Natural killer cell treated with Interleukin-12 subunit alpha and Interleukin-12 subunit beta and Interleukin-15 and Interleukin-18, amount 100 ng/mL, for 72 hours (primary cell): ENCODE data around the gene DEPDC5. TPM values are rescaled to one million over a fixed set of nuclear protein-coding genes. Genes with fewer than 3 reads are reported as not detected.

Experiments
- ATAC-seq, 2 donors: fragments of 150-1000 bp; cut with Tn5 transposase in 1 of 2; sonication (Bioruptor Pico), chemical (Tn5 transposase) in 1 of 2; 2 replicates each; pipeline ENCODE4 v1.10.0; 2021
- DNase-seq: peaks from one replicate; pipeline ENCODE4 v3.0.0; 2022; ENCODE audit warnings: low spot score
- H3K27ac Mint-ChIP-seq, 2 donors: 1 replicate in 1 of 2; 2 replicates in 1 of 2; pipeline ENCODE4 v1.8.0; 2022; ENCODE audit warnings: mixed read lengths in 2 of 2, mild to moderate bottlenecking in 1 of 2, moderate library complexity in 1 of 2
- H3K27me3 Mint-ChIP-seq, 2 donors: 1 replicate in 1 of 2; 2 replicates in 1 of 2; pipeline ENCODE4 v1.8.0; 2022; ENCODE audit warnings: mixed read lengths in 2 of 2
- H3K36me3 Mint-ChIP-seq: one replicate; pipeline ENCODE4 v1.8.0; 2022; ENCODE audit warnings: mixed read lengths
- H3K4me1 Mint-ChIP-seq, 2 donors: 1 replicate in 1 of 2; 2 replicates in 1 of 2; pipeline ENCODE4 v1.8.0; 2022; ENCODE audit warnings: low read depth in 2 of 2, mixed read lengths in 2 of 2, mild to moderate bottlenecking in 1 of 2
- H3K4me3 Mint-ChIP-seq: one replicate; pipeline ENCODE4 v1.8.0; 2022; ENCODE audit warnings: mixed read lengths
- H3K9me3 Mint-ChIP-seq: 2 replicates; pipeline ENCODE4 v1.8.0; 2022; ENCODE audit warnings: mixed read lengths
- total RNA-seq, 2 donors: library from RNA; stranded (reverse); gene quantifications; one replicate each; pipeline ENCODE4 v1.2.3, GENCODE V29; 2022

The DEPDC5 gene
- total RNA-seq, 2 donors from 2014 or later = 33.8 to 69.3 TPM

GRCh38 chr22:31926969-31927368 lies 173.2 kb downstream of the DEPDC5 start:
- peak in 1 of 2 donors; percentile 35 for ATAC-seq
- H3K4me3 Mint-ChIP-seq = no peak overlapping the region
- no peak for DNase-seq
- H3K27ac Mint-ChIP-seq = no peak overlapping the region
- H3K36me3 Mint-ChIP-seq = no peaks in the 10 kb centered on the region
- no peaks in the 10 kb centered on the region for H3K9me3 Mint-ChIP-seq
- no peaks in the 10 kb centered on the region for H3K4me1 Mint-ChIP-seq
- H3K27me3 Mint-ChIP-seq = peaks cover 14 to 18% of the 10 kb centered on the region in 2 donors

GRCh38 chr22:31927562-31927961 lies 173.7 kb downstream of the DEPDC5 start:
- H3K36me3 Mint-ChIP-seq = no peaks in the 10 kb centered on the region
- H3K27ac Mint-ChIP-seq = no peak overlapping the region
- H3K27me3 Mint-ChIP-seq = peaks cover 14 to 17% of the 10 kb centered on the region in 2 donors
- ATAC-seq (no peak), DNase-seq (no peak)
- H3K4me1 Mint-ChIP-seq = no peaks in the 10 kb centered on the region
- no peak overlapping the region for H3K4me3 Mint-ChIP-seq
- no peaks in the 10 kb centered on the region for H3K9me3 Mint-ChIP-seq

DNA sequence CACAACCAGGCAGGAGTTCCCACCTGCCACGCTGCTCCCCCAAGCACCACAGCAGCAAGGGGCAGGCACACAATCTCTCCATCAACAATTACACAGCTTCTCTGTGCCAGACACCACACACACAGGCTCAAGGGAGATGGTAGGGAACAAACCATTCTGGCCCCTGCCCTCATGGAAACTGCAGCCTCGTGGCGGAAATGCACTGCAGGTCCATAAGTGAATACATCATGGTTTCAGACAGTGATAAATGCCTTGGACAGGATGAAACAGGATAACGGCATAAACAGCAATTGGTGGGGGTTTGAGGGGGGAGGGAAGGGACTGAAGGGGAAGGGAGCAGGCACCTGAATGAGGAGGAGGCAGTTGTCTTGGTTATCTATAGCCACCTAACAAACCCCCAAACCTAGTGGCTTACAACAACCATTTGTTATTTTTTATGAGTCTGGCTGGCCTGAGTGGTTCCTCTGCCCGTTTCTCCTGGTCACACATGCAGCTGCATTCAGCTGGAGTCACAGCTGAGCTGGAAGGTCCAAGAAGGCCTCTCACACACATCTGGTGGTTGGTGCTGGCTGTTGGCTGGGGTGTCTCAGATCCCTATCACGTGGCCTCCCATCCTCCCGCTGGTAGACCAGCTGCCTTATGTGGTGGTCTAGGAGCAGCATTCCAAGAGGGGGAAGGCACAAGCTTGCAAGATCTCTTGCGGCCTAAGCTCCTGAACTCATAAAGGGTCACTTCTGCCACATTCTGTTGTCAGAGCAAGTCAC lies 175.5 kb downstream of the DEPDC5 start:
- no peaks in the 10 kb centered on the region for H3K4me1 Mint-ChIP-seq
- H3K27ac Mint-ChIP-seq = no peak overlapping the region
- H3K9me3 Mint-ChIP-seq = no peaks in the 10 kb centered on the region
- H3K36me3 Mint-ChIP-seq = no peaks in the 10 kb centered on the region
- peaks cover 14 to 16% of the 10 kb centered on the region in 2 donors for H3K27me3 Mint-ChIP-seq
- H3K4me3 Mint-ChIP-seq = no peak overlapping the region
- DNase-seq (no peak), ATAC-seq (peak in 1 of 2 donors; percentile 40)

DNA sequence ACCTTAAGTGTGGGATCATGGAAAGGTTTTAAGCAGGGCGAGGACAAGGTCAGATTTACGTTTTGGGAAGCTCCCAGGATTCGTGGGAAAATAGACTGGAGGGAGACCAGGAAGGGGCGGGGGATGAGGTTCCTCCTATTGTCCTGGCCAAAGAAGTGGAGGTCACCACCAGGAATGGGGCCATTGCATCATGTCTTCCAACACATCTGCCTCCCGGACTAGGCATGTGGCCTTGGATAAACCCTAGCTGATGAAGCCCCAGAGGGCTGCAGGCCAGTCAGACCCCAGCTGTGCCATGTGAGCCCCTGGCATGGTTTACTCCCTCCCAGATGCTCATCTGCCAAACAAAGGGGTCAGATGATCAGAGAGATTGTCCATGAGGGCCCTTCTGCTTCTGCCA lies 179.0 kb downstream of the DEPDC5 start:
- no peak for ATAC-seq
- DNase-seq = no peak
- H3K4me3 Mint-ChIP-seq = no peak overlapping the region
- no peaks in the 10 kb centered on the region for H3K36me3 Mint-ChIP-seq
- H3K27ac Mint-ChIP-seq = no peak overlapping the region
- peaks cover 0 to 8% of the 10 kb centered on the region in 2 donors for H3K27me3 Mint-ChIP-seq
- no peaks in the 10 kb centered on the region for H3K9me3 Mint-ChIP-seq
- no peaks in the 10 kb centered on the region for H3K4me1 Mint-ChIP-seq

DNA sequence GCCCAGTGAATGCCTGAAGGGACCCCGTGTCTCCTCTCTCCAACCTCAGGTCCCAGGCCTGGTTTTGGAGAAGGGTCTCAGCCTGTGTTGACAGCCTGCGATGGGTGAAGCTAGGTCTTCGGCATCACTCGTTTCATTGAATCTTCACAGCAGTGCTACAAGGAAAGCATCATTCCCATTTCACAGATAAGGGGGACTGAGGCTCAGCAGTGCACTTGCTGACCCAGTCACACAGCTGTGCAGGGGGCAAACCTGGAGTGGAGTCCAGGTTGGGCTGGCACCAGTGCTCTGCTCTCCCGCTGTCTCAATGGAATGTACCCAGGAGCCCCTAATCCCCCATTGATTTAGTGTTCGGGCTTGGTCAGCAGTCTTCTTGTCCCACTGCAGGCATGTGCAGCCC lies 179.6 kb downstream of the DEPDC5 start:
- Mint-ChIP-seq H3K9me3 (no peaks in the 10 kb centered on the region), H3K4me3 (no peak overlapping the region), H3K27ac (no peak overlapping the region), H3K4me1 (no peaks in the 10 kb centered on the region), H3K27me3 (peaks cover 0 to 8% of the 10 kb centered on the region in 2 donors), H3K36me3 (no peaks in the 10 kb centered on the region)
- ATAC-seq (no peak), DNase-seq (no peak)

- no peak overlapping the region for H3K4me3 Mint-ChIP-seq
- no peaks in the 10 kb centered on the region for H3K9me3 Mint-ChIP-seq
- H3K27ac Mint-ChIP-seq = no peak overlapping the region
- no peaks in the 10 kb centered on the region for H3K4me1 Mint-ChIP-seq
- no peaks in the 10 kb centered on the region for H3K36me3 Mint-ChIP-seq
- ATAC-seq (no peak), DNase-seq (no peak)
- peaks cover 0 to 7% of the 10 kb centered on the region in 2 donors for H3K27me3 Mint-ChIP-seq
These were observed 180.1 kb downstream of the DEPDC5 start for GRCh38 chr22:31933816-31934482.

- ATAC-seq (no peak), DNase-seq (no peak)
- Mint-ChIP-seq H3K27me3 (peaks cover 0 to 4% of the 10 kb centered on the region in 2 donors), H3K9me3 (no peaks in the 10 kb centered on the region), H3K27ac (no peak overlapping the region), H3K4me1 (no peaks in the 10 kb centered on the region), H3K36me3 (no peaks in the 10 kb centered on the region), H3K4me3 (no peak overlapping the region)
These were observed 182.3 kb downstream of the DEPDC5 start for GRCh38 chr22:31935961-31936635.

DNA sequence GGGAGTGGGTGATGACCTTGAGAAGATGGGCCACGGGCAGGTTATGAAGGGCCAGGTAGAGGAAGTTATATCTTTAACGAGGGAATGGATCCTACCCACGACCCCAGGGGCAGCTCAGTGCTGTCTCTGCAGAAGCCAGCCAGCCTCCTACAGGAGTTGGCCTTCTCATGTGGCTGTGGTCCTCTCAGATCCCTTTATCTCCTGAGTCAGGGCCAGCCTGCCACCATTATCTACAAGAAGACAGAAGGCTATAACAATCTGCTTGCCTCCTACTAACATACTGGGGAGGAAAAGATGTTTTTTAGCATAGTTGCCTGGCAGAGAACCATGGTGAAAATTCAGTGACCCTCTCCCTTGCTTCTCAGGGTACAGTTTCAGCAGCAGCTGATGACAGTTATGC lies 183.5 kb downstream of the DEPDC5 start:
- H3K4me1 Mint-ChIP-seq = peaks cover 0 to 4% of the 10 kb centered on the region in 2 donors
- H3K4me3 Mint-ChIP-seq = no peak overlapping the region
- no peaks in the 10 kb centered on the region for H3K9me3 Mint-ChIP-seq
- H3K36me3 Mint-ChIP-seq = no peaks in the 10 kb centered on the region
- H3K27ac Mint-ChIP-seq = no peak overlapping the region
- no peak for DNase-seq
- ATAC-seq = no peak
- H3K27me3 Mint-ChIP-seq = peaks cover 0 to 2% of the 10 kb centered on the region in 2 donors

- Mint-ChIP-seq H3K36me3 (no peaks in the 10 kb centered on the region), H3K4me3 (no peak overlapping the region), H3K27me3 (peaks cover 0 to 2% of the 10 kb centered on the region in 2 donors)
These were observed 184.5 kb downstream of the DEPDC5 start for GRCh38 chr22:31938296-31938695.

DNA sequence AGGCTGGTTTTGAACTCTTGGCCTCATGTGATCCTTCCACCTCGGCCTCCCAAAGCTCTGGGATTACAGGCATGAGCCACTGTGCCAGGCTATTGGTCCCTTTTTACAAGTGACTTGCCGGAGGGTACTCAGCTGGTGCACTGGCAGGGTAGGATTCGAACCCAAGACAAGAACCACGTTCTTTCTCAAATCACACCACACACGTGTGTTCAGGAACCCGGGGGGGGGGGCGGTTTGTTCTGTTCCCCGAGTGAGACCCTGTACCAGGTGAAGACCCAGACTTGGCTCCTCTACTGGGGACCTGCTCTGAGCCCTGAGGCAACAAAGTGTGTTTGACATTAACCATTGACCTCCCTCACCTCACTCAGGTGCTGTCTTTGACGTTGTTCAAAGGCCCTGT lies 186.7 kb downstream of the DEPDC5 start:
- H3K27ac Mint-ChIP-seq = no peak overlapping the region

More at GRCh38 chr22:31938296-31938695, 184.5 kb downstream of the DEPDC5 start:
- Mint-ChIP-seq H3K4me1 (peaks cover 0 to 7% of the 10 kb centered on the region in 2 donors), H3K27ac (no peak overlapping the region), H3K9me3 (no peaks in the 10 kb centered on the region)
- no peak for DNase-seq
- ATAC-seq = no peak

GRCh38 chr22:31942091-31942490 lies 188.3 kb downstream of the DEPDC5 start:
- peak overlapping the region; percentile 8 to 80 for H3K27ac Mint-ChIP-seq
- H3K27me3 Mint-ChIP-seq = no peaks in the 10 kb centered on the region
- DNase-seq (no peak), ATAC-seq (no peak)
- peaks cover under 1% of the 10 kb centered on the region for H3K36me3 Mint-ChIP-seq
- no peaks in the 10 kb centered on the region for H3K9me3 Mint-ChIP-seq
- H3K4me1 Mint-ChIP-seq = peaks cover 2 to 12% of the 10 kb centered on the region in 2 donors
- H3K4me3 Mint-ChIP-seq = peak overlapping the region; percentile 36

More for the DNA sequence above, 186.7 kb downstream of the DEPDC5 start:
- Mint-ChIP-seq H3K9me3 (no peaks in the 10 kb centered on the region), H3K4me3 (no peak overlapping the region), H3K4me1 (peaks cover 0 to 10% of the 10 kb centered on the region in 2 donors), H3K36me3 (no peaks in the 10 kb centered on the region), H3K27me3 (no peaks in the 10 kb centered on the region)
- ATAC-seq (no peak), DNase-seq (no peak)

DNA sequence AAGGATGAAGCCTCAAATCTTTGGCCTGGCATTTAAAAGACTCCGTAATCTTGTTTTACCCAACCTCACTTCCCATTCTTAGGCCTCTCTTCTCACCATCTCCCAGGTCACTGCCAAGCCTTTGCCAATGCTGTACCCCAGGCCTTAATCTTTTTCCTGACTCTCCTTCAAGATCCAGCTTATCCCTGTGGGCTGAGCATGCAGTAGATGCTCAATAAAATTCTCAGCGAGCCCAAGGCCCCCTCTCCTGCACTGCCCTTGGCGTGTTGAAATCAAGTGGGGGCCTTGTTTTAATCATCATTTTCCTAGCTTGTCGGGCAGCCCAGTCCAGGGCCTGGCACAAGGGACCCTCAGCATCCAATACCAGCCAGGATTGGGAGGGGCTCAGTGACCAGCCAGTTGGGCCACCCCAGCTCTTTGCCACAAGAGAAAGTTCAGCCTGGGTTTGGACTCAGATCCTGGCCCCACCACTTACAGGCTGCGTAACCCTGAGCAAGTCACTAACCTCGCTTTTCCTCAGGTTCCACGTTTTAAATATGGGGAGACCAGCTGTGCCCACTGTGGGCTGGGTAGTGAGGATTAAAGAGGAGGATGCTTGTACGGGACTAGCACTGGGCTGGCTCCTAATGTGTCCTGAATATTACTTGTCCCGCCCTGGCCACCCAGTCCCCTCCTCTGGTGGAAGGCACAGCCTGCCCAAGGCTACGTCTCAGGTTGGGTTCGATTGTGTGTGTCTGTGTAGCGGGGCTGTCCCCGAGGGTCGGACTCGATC lies 189.6 kb downstream of the DEPDC5 start:
- no peak for ATAC-seq
- Mint-ChIP-seq H3K27ac (peak overlapping the region; percentile 80 to 91), H3K36me3 (peaks cover 6% of the 10 kb centered on the region), H3K9me3 (no peaks in the 10 kb centered on the region), H3K4me1 (peaks cover 13 to 15% of the 10 kb centered on the region in 2 donors), H3K27me3 (no peaks in the 10 kb centered on the region), H3K4me3 (peak overlapping the region; percentile 89)
- DNase-seq = no peak

- H3K27me3 Mint-ChIP-seq = no peaks in the 10 kb centered on the region
- DNase-seq = peak; percentile 96
- H3K4me1 Mint-ChIP-seq = peaks cover 13 to 15% of the 10 kb centered on the region in 2 donors
- H3K36me3 Mint-ChIP-seq = peaks cover 6% of the 10 kb centered on the region
- ATAC-seq = peak; percentile 89 to 94
- H3K9me3 Mint-ChIP-seq = no peaks in the 10 kb centered on the region
- H3K27ac Mint-ChIP-seq = peak within 1 kb of the TSS; percentile 80 to 91
- H3K4me3 Mint-ChIP-seq = peak within 1 kb of the TSS; percentile 89
These were observed 190.3 kb downstream of the DEPDC5 start, which contains the start of gene YWHAH for GRCh38 chr22:31943978-31944699. TSS of gene YWHAH (plus strand) at chr22:31944535. CDS start at chr22:31944734, 199 bp downstream.
